ENCODE measurements around the gene NFASC. TPM values are rescaled to one million over a fixed set of nuclear protein-coding genes. Genes with fewer than 3 reads are reported as not detected.

NFASC gene
- total RNA-seq, 1 donor from 2014 or later = 29.6 TPM

GRCh38 chr1:204958317-204959307 lies 88.0 kb downstream of the NFASC start:
- no peak for DNase-seq (ENCODE audit: low read depth)
- H3K4me3 Mint-ChIP-seq (ENCODE audit: unreplicated experiment) = no peak overlapping the region

DNA sequence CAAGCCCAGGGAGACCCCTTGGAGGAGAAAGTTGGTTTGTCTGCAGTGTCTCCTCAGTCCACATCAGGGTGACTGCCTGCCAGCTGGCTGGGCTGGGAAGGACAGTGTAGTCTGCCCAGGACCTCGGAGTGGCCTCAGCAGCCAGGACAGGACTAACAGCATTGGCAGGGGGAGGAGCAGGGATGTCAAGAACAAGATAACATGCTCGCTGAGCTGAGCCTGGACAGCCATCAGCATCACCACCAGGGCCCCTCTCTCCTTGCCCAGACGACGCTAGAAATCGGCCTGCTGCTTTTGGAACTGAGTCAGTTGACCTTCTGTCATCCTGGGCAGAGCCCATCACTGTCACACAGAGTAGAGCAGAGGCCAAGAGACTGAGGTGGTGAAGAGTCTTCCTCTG lies 88.7 kb downstream of the NFASC start:
- no peak overlapping the region for H3K9ac ChIP-seq (ENCODE audit: low read length)
- Mint-ChIP-seq H3K36me3 (ENCODE audit: low read depth, unreplicated experiment) (peaks cover 31% of the 10 kb centered on the region), H3K27ac (ENCODE audit: unreplicated experiment) (no peak overlapping the region), H3K4me1 (ENCODE audit: low read depth, unreplicated experiment) (peaks cover 6% of the 10 kb centered on the region), H3K27me3 (ENCODE audit: low read depth, unreplicated experiment) (peaks cover 37% of the 10 kb centered on the region), H3K9me3 (ENCODE audit: unreplicated experiment) (no peaks in the 10 kb centered on the region), H3K4me3 (ENCODE audit: unreplicated experiment) (no peak overlapping the region)
- FAIRE-seq (no peak), DNase-seq (ENCODE audit: low read depth) (no peak)
- TF ChIP-seq, protein P1, sequence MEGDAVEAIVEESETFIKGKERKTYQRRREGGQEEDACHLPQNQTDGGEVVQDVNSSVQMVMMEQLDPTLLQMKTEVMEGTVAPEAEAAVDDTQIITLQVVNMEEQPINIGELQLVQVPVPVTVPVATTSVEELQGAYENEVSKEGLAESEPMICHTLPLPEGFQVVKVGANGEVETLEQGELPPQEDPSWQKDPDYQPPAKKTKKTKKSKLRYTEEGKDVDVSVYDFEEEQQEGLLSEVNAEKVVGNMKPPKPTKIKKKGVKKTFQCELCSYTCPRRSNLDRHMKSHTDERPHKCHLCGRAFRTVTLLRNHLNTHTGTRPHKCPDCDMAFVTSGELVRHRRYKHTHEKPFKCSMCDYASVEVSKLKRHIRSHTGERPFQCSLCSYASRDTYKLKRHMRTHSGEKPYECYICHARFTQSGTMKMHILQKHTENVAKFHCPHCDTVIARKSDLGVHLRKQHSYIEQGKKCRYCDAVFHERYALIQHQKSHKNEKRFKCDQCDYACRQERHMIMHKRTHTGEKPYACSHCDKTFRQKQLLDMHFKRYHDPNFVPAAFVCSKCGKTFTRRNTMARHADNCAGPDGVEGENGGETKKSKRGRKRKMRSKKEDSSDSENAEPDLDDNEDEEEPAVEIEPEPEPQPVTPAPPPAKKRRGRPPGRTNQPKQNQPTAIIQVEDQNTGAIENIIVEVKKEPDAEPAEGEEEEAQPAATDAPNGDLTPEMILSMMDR (IDR thresholded peaks at IDR 0.05; ENCODE audit: insufficient read depth, low read depth, low read length) = no peak
- TF ChIP-seq EZH2 (IDR thresholded peaks at IDR 0.05; ENCODE audit: insufficient read depth, low read length) = no peak
- no peaks in the 10 kb centered on the region for H4K20me1 ChIP-seq (ENCODE audit: insufficient read depth, low read length)
- H2AFZ ChIP-seq (ENCODE audit: low read depth, low read length) = no peak overlapping the region
- no peak overlapping the region for H3K4me3 ChIP-seq (ENCODE audit: insufficient read depth, low read depth, low read length)
- no peak overlapping the region for H3K4me2 ChIP-seq (ENCODE audit: low read length)
- H3K9me3 ChIP-seq (ENCODE audit: insufficient read depth, low read depth, low read length) = no peaks in the 10 kb centered on the region
- H3K4me1 ChIP-seq (ENCODE audit: insufficient read depth, low read length) = no peaks in the 10 kb centered on the region
- no peaks in the 10 kb centered on the region for H3K79me2 ChIP-seq (ENCODE audit: insufficient read depth, low read length)
- H3K36me3 ChIP-seq (ENCODE audit: insufficient read depth, low read length) = no peaks in the 10 kb centered on the region
- H3K27me3 ChIP-seq (ENCODE audit: insufficient read depth, low read length) = no peaks in the 10 kb centered on the region
- H3K27ac ChIP-seq (ENCODE audit: low read depth, low read length) = no peak overlapping the region

More at GRCh38 chr1:204958317-204959307, 88.0 kb downstream of the NFASC start:
- no peaks in the 10 kb centered on the region for H3K36me3 ChIP-seq (ENCODE audit: insufficient read depth, low read length)
- no peaks in the 10 kb centered on the region for H3K27me3 ChIP-seq (ENCODE audit: insufficient read depth, low read length)
- H3K27ac ChIP-seq (ENCODE audit: low read depth, low read length) = no peak overlapping the region
- TF ChIP-seq EZH2 (IDR thresholded peaks at IDR 0.05; ENCODE audit: insufficient read depth, low read length) = no peak
- TF ChIP-seq, protein P1 (IDR thresholded peaks at IDR 0.05; ENCODE audit: insufficient read depth, low read depth, low read length) = no peak
- no peak overlapping the region for H2AFZ ChIP-seq (ENCODE audit: low read depth, low read length)
- Mint-ChIP-seq H3K9me3 (ENCODE audit: unreplicated experiment) (no peaks in the 10 kb centered on the region), H3K4me1 (ENCODE audit: low read depth, unreplicated experiment) (peaks cover 6% of the 10 kb centered on the region), H3K36me3 (ENCODE audit: low read depth, unreplicated experiment) (peaks cover 30% of the 10 kb centered on the region), H3K27ac (ENCODE audit: unreplicated experiment) (no peak overlapping the region), H3K27me3 (ENCODE audit: low read depth, unreplicated experiment) (peaks cover 31% of the 10 kb centered on the region)
- no peaks in the 10 kb centered on the region for H3K4me1 ChIP-seq (ENCODE audit: insufficient read depth, low read length)
- H3K4me3 ChIP-seq (ENCODE audit: insufficient read depth, low read depth, low read length) = no peak overlapping the region
- H3K79me2 ChIP-seq (ENCODE audit: insufficient read depth, low read length) = no peaks in the 10 kb centered on the region
- no peaks in the 10 kb centered on the region for H4K20me1 ChIP-seq (ENCODE audit: insufficient read depth, low read length)
- no peaks in the 10 kb centered on the region for H3K9me3 ChIP-seq (ENCODE audit: insufficient read depth, low read depth, low read length)
- FAIRE-seq = peak; percentile 5
- no peak overlapping the region for H3K9ac ChIP-seq (ENCODE audit: low read length)
- no peak overlapping the region for H3K4me2 ChIP-seq (ENCODE audit: low read length)

DNA sequence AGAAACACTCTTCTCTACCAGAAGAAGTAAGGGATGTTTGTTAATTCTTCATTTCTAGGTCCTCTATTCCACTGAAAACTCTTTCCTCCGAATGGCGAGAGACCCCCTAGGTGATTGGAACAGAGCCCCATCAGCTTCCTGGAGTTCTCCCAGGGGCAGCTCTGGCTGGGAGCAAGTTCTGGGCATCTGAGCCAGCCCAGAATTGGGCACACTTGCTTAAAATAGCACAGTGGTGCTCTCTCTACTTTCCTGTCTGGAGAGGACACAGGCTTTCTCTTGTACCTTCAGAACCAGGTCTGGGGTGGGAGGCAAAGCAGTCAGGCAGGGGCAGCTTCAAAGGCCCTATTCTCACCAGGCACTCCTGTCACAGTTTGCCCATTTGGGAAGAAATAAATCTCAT lies 89.2 kb downstream of the NFASC start:
- Histone ChIP-seq H3K79me2 (ENCODE audit: insufficient read depth, low read length) (no peaks in the 10 kb centered on the region), H4K20me1 (ENCODE audit: insufficient read depth, low read length) (no peaks in the 10 kb centered on the region), H3K4me2 (ENCODE audit: low read length) (no peak overlapping the region), H3K9me3 (ENCODE audit: insufficient read depth, low read depth, low read length) (no peaks in the 10 kb centered on the region), H3K27ac (ENCODE audit: low read depth, low read length) (no peak overlapping the region), H3K4me3 (ENCODE audit: insufficient read depth, low read depth, low read length) (no peak overlapping the region), H3K27me3 (ENCODE audit: insufficient read depth, low read length) (no peaks in the 10 kb centered on the region), H3K4me1 (ENCODE audit: insufficient read depth, low read length) (no peaks in the 10 kb centered on the region), H3K9ac (ENCODE audit: low read length) (no peak overlapping the region), H2AFZ (ENCODE audit: low read depth, low read length) (no peak overlapping the region), H3K36me3 (ENCODE audit: insufficient read depth, low read length) (no peaks in the 10 kb centered on the region)
- Mint-ChIP-seq H3K9me3 (ENCODE audit: unreplicated experiment) (no peaks in the 10 kb centered on the region), H3K36me3 (ENCODE audit: low read depth, unreplicated experiment) (peaks cover 28% of the 10 kb centered on the region), H3K27me3 (ENCODE audit: low read depth, unreplicated experiment) (peaks cover 42% of the 10 kb centered on the region), H3K4me3 (ENCODE audit: unreplicated experiment) (no peak overlapping the region), H3K4me1 (ENCODE audit: low read depth, unreplicated experiment) (peaks cover 6% of the 10 kb centered on the region), H3K27ac (ENCODE audit: unreplicated experiment) (no peak overlapping the region)
- FAIRE-seq = no peak
- DNase-seq (ENCODE audit: low read depth) = no peak
- no peak for TF ChIP-seq EZH2 (IDR thresholded peaks at IDR 0.05; ENCODE audit: insufficient read depth, low read length)
- TF ChIP-seq, protein P1 (IDR thresholded peaks at IDR 0.05; ENCODE audit: insufficient read depth, low read depth, low read length) = no peak

All from astrocyte (in vitro differentiated cells and primary cell).